Inflammatory macrophage treated with lipopolysaccharide for 1 hour (primary cell): ENCODE data around the gene MAGEA2B.
"Not testable (repeated sequence)": the region's sequence is repeated elsewhere in the genome, so short reads cannot be mapped to it uniquely, and the experiment has no call there.

Experiments used
- DNase-seq, 2 donors: peaks; one replicate each; pipeline ENCODE4 v3.0.0-alpha.2; 2020 to 2022

Gene MAGEA2B

GRCh38 chrX:152758918-152759317 lies 44.5 kb downstream of the MAGEA2B start, which contains the start of gene CSAG3:
Gene CSAG3 (plus strand): TSS chrX:152759218.
- not testable (repeated sequence) for DNase-seq

- not testable (repeated sequence) for DNase-seq
Measured at GRCh38 chrX:152759544-152759943, 45.1 kb downstream of the MAGEA2B start.

- DNase-seq, result not testable (repeated sequence)
Measured at GRCh38 chrX:152761582-152761981, 47.2 kb downstream of the MAGEA2B start.

GRCh38 chrX:152766562-152766961 lies 52.1 kb downstream of the MAGEA2B start:
- not testable (repeated sequence) for DNase-seq
